OCI-LY3 (cell line): ENCODE results near the gene FAM13C.

ENCODE experiments used
- CTCF ChIP-seq: fragments of 200-600, 300-600 bp; sonication (generic); IDR thresholded peaks from 2 replicates; pipeline ENCODE4 v1.5.1; 2014; ENCODE audit warnings: antibody characterized with exemption, low read length, low read depth
- EZH2phosphoT487 ChIP-seq: fragments of 200-600 bp; shearing (Covaris generic); IDR thresholded peaks from 2 replicates; pipeline ENCODE4 v1.6.1; 2018; ENCODE audit warnings: antibody characterized with exemption, mixed run types, low read depth

GRCh38 chr10:59284118-59284975, 78.0 kb downstream of the FAM13C start:
- TF ChIP-seq CTCF (no peak), EZH2phosphoT487 (no peak)
